Mesodermal cell (in vitro differentiated cells): ENCODE results near the gene MGARP. TPM values are rescaled to one million over a fixed set of nuclear protein-coding genes. Genes with fewer than 3 reads are reported as not detected.
"Not testable (repeated sequence)": the region's sequence is repeated elsewhere in the genome, so short reads cannot be mapped to it uniquely, and the experiment has no call there.

Experiments used
- H3K27ac ChIP-seq: 2 replicates; pipeline ENCODE4 v1.7.0; 2013; ENCODE audit warnings: mild to moderate bottlenecking, low read depth, low read length, moderate library complexity; ENCODE audit not compliant: severe bottlenecking
- H3K36me3 ChIP-seq: 2 replicates; pipeline ENCODE4 v1.7.1; 2013; ENCODE audit warnings: mild to moderate bottlenecking, low read length, moderate library complexity; ENCODE audit not compliant: control insufficient read depth, insufficient read depth
- H3K4me1 ChIP-seq: one replicate; pipeline ENCODE4 v1.7.1; 2013; ENCODE audit warnings: mild to moderate bottlenecking, low read length; ENCODE audit not compliant: insufficient read depth, control insufficient read depth, poor library complexity, severe bottlenecking
- H3K4me3 ChIP-seq: 2 replicates; pipeline ENCODE4 v1.7.0; 2013; ENCODE audit warnings: low read length, control low read depth, mild to moderate bottlenecking; ENCODE audit not compliant: insufficient read depth, poor library complexity, severe bottlenecking; ENCODE audit errors: extremely low read depth
- H3K9me3 ChIP-seq: 2 replicates; pipeline ENCODE4 v1.7.1; 2013; ENCODE audit warnings: mild to moderate bottlenecking, low read length, moderate library complexity; ENCODE audit not compliant: control insufficient read depth
- WGBS, 2 experiments: methylation state at CpG; one replicate each; pipeline ENCODE4 v1.1.5; 2013; ENCODE audit warnings: missing lambda C conversion rate in 2 of 2; ENCODE audit not compliant: insufficient coverage in 2 of 2; 5-methylcytosine and 5-hydroxymethylcytosine counted together
- polyA plus RNA-seq, 2 experiments: library from polyadenylated mRNA; stranded (reverse); fragments of 50-300 nt; gene quantifications; one replicate each; pipeline ENCODE4 v1.2.3, GENCODE V29; 2013

MGARP gene
- 1.8 TPM for polyA plus RNA-seq (2013, experiment 1 of 2)
- 2.2 TPM for polyA plus RNA-seq (2013, experiment 2 of 2)

DNA sequence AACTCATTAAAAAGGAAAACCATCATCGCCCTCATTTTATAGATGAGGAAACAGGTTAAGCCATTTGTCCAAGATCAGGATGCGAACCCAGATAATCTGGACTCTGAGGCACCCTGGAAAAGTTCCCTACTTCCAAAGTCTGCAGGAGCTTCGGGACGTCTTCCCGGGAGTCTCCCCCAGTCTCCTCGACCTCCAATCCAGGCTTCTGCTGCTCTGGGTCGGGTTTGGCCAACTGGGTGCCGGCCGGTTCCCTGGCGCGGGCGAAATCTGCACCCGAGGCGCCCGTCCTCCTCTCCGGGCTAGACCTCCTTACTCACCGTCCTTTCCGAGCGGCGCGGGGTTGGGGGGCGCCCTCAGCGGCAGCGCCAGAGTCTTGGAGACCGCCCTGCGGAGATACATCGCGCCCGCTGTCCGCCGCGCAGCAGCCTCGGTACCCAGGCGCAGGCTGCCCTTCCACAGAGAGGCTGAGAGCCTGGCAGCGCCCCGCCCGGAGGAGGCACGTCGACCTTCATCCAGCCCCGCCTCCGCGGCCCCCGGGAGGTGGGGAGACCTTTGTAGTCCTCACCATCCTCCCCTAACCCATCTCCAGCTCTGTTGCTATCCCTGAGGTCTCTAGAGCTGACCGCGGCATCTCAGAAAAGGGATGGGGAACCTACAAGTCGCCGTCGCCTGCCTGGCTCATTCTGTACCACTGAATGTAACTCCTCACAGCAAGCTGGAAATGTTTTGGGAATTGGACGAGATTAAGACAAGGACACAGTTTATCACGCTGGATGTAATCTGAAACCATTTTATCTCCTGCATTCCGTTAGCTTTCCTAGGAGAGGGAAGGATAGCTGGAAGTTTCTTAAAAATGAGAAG is at the start of gene MGARP:
Gene MGARP, minus strand, starts transcription at position 466 of the 861 bp plus-strand sequence. Its CDS starts 67 bp downstream, at position 399.
- Histone ChIP-seq H3K27ac (no peak within 1 kb of the TSS), H3K9me3 (peaks cover 3% of the 10 kb centered on the region), H3K4me1 (peaks cover 4% of the 10 kb centered on the region), H3K36me3 (no peaks in the 10 kb centered on the region), H3K4me3 (peak within 1 kb of the TSS; percentile 34)
- 2 to 8% methylated on average over 23 to 41 of the region's 51 CpGs for WGBS, 2 experiments

GRCh38 chr4:139329665-139330200 is 49.7 kb upstream of the MGARP start:
- Histone ChIP-seq H3K4me3 (no peak overlapping the region), H3K4me1 (no peaks in the 10 kb centered on the region), H3K27ac (no peak overlapping the region), H3K9me3 (no peaks in the 10 kb centered on the region), H3K36me3 (peaks cover 25% of the 10 kb centered on the region)
- 43 to 80% methylated on average over 1 of the region's 4 CpGs for WGBS, 2 experiments

DNA sequence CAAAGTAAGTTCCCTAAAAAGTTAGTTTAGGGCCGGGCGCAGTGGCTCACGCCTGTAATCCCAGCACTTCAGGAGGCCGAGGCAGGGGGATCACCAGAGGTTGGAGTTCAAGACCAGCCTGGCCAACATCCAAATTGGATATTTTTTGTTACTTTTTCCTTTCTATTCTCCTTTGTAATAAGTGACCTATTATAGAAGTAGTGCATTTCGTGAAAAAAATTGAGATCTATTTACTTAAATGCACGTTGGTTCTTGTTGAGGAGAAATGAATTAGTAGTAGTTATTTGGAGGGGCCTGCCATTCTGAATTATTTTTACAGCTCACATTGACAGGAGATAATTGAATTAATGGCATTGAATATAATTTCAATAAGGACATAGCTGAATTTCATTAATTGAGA is 44.6 kb upstream of the MGARP start:
- Histone ChIP-seq H3K9me3 (no peaks in the 10 kb centered on the region), H3K27ac (no peak overlapping the region), H3K36me3 (peaks cover 18% of the 10 kb centered on the region), H3K4me1 (no peaks in the 10 kb centered on the region), H3K4me3 (no peak overlapping the region)
- WGBS, 2 experiments = 92 to 93% methylated on average over 4 to 5 of the region's 6 CpGs

- H3K27ac ChIP-seq, H3K4me3 ChIP-seq, H3K4me1 ChIP-seq, H3K9me3 ChIP-seq: not testable (repeated sequence)
- H3K36me3 ChIP-seq = peaks cover 13% of the 10 kb centered on the region
- WGBS, 2 experiments = 93 to 94% methylated on average over 4 to 6 of the region's 6 CpGs
These were observed 42.5 kb upstream of the MGARP start for GRCh38 chr4:139322541-139322940.

GRCh38 chr4:139322070-139322469 is 42.0 kb upstream of the MGARP start:
- H3K9me3 ChIP-seq, H3K4me1 ChIP-seq, H3K27ac ChIP-seq, H3K4me3 ChIP-seq: not testable (repeated sequence)
- H3K36me3 ChIP-seq = peaks cover 13% of the 10 kb centered on the region
- WGBS, 2 experiments = 100% methylated on average over 1 of the region's 1 CpG; no CpG with 5 or more reads in 1 of the 2 experiments

DNA sequence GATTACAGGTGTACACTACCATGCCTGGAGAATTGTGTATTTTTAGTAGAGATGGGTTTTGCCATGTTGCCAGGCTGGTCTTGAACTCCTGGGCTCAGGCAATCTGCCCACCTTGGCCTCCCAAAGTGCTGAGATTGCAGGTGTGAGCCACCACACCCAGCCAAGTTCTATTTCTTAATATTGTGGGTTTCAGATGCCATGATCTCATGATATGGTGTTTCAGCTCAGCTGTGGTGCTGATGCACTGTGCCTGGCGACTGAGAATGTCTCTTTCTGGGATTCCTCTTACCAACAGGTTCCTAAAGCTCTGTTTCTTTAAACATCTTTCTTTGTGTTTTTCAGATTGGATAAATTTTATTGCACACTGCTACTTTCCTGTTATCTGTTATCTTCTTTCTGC is 39.5 kb upstream of the MGARP start:
- Histone ChIP-seq H3K4me3 (no peak overlapping the region), H3K9me3 (peaks cover 3% of the 10 kb centered on the region), H3K27ac (no peak overlapping the region), H3K36me3 (peaks cover 13% of the 10 kb centered on the region), H3K4me1 (no peaks in the 10 kb centered on the region)
- WGBS, 2 experiments = 80% methylated on average over 1 of the region's 1 CpG; no CpG with 5 or more reads in 1 of the 2 experiments

- H3K9me3 ChIP-seq = peaks cover 3% of the 10 kb centered on the region
- peaks cover 17% of the 10 kb centered on the region for H3K36me3 ChIP-seq
- H3K4me3 ChIP-seq = no peak overlapping the region
- peaks cover 3% of the 10 kb centered on the region for H3K4me1 ChIP-seq
- no peak overlapping the region for H3K27ac ChIP-seq
These were observed 37.6 kb upstream of the MGARP start for GRCh38 chr4:139317635-139318034.

GRCh38 chr4:139316733-139317132 is 36.7 kb upstream of the MGARP start:
- no peak overlapping the region for H3K4me3 ChIP-seq
- H3K36me3 ChIP-seq = peaks cover 17% of the 10 kb centered on the region
- H3K4me1 ChIP-seq = peaks cover 3% of the 10 kb centered on the region
- no peak overlapping the region for H3K27ac ChIP-seq
- peaks cover 3% of the 10 kb centered on the region for H3K9me3 ChIP-seq
- WGBS, 2 experiments = 92 to 100% methylated on average over 1 to 2 of the region's 2 CpGs

GRCh38 chr4:139315221-139315675 is 35.2 kb upstream of the MGARP start:
- H3K9me3 ChIP-seq = peaks cover 3% of the 10 kb centered on the region
- H3K27ac ChIP-seq = no peak overlapping the region
- peaks cover 17% of the 10 kb centered on the region for H3K36me3 ChIP-seq
- peaks cover 3% of the 10 kb centered on the region for H3K4me1 ChIP-seq
- WGBS, 2 experiments = 84 to 91% methylated on average over 6 to 9 of the region's 13 CpGs
- no peak overlapping the region for H3K4me3 ChIP-seq

GRCh38 chr4:139314047-139314800 is 34.2 kb upstream of the MGARP start:
- Histone ChIP-seq H3K4me1 (peaks cover 3% of the 10 kb centered on the region), H3K27ac (no peak overlapping the region), H3K36me3 (peaks cover 18% of the 10 kb centered on the region), H3K4me3 (no peak overlapping the region), H3K9me3 (peaks cover 3% of the 10 kb centered on the region)
- 62 to 69% methylated on average over 3 of the region's 4 CpGs for WGBS, 2 experiments
